GM19372 (cell line): ENCODE measurements around the gene EPHA6.
"Not testable (repeated sequence)": the region's sequence is repeated elsewhere in the genome, so short reads cannot be mapped to it uniquely, and the experiment has no call there.

Source experiments
- ATAC-seq: cut with Tn5 transposase; IDR thresholded peaks from one replicate; pipeline ENCODE4 v1.9.1; 2021; ENCODE audit warnings: mild to moderate bottlenecking, low read depth, moderate library complexity; ENCODE audit not compliant: unreplicated experiment

The EPHA6 gene

DNA sequence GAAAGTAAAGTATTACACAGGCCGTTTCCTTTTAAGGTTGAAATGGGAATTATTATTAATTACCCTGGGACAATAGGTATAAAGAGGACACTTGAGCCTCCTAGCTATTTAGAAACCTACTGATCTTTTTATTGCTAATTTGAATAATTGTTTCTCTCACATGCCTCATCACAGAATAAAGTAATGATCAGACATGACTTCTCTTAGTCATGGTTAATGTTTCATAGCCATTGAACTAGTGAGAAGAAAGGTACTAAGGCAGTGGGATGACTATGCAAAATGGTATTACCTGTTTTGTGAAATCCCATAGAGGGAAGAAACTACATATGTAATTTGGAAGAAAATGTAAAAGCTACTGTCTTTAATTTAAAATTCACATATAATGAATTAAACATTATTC lies 85.6 kb downstream of the EPHA6 start:
- ATAC-seq: no peak

DNA sequence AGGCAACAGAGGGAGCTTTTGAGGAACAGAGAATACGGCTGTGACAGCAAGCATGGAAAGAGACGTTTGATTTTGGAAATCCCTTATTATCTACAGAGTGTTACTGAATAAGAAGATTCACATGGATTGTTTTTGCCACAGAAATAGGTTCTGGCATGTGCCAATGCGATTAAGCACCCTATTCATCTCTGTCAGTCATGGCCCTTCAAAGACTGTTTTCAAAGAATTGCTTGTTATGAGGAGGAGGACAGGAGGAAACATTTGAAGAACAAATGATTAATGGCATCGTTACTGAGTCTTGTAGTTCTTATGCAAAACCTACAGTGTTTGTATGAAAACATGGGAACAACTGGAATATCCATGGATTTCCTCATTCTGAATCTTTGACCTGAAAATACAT lies 86.2 kb downstream of the EPHA6 start:
- ATAC-seq: no peak

DNA sequence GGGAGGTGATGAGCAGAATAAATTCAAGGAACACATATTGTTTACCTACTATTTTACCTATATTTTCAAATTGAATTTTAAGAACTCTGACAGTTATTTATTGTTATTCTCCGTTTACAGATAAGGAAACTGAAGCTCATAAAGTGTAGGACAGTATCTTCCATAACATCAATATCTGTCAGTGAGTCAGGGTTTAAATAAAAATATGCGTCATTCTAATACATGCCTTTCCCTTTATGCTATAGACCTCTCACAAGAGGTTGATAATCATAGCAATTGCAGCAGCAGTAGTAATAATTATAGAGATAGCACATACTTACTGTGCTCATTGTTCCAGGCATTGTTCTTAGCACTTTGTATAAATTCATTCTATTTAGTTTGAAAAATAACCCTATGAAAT lies 101.1 kb downstream of the EPHA6 start:
- no peak for ATAC-seq

- ATAC-seq: no peak
Observed at GRCh38 chr3:96931119-96931862, 116.9 kb downstream of the EPHA6 start.

- ATAC-seq: not testable (repeated sequence)
Observed at GRCh38 chr3:96942131-96942530, 127.7 kb downstream of the EPHA6 start.

DNA sequence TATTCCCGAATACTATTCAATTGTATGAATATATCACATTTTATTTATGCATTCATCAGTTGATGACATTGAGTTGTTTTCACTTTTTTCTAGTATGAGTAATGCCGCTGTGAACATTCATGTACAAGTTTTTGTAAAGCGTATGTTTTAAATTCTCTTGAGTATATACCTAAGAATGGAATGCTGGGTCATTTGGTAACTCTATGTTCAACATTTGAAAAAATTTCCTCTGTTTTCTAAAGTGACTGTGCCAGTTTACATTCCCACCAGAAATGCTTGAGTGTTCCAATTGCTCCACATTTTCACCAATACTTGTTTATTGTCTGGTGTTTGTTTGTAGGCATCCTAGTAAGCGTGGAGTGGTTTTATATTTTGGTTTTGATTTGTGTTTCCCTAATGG lies 144.5 kb downstream of the EPHA6 start:
- ATAC-seq: no peak

DNA sequence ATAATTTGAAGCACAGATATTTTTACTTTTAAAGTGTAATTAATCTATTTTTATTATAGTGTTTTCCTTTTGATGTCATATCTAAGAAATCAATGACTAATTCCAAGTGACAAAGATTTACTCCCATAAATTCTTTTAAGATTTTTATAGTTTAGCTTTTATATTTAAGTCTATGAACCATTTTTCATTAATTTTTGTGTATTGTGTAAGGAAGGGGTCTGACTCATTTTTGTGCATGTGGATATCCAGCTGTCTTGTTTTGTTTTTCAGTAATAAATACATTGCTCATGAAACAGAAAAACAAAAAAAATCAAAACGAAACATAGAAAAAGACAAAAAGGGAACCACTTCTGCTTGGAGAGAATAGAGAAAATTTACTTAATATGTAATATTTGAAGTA lies 145.1 kb downstream of the EPHA6 start:
- no peak for ATAC-seq

GRCh38 chr3:96959901-96960641 lies 145.7 kb downstream of the EPHA6 start:
- ATAC-seq: no peak

DNA sequence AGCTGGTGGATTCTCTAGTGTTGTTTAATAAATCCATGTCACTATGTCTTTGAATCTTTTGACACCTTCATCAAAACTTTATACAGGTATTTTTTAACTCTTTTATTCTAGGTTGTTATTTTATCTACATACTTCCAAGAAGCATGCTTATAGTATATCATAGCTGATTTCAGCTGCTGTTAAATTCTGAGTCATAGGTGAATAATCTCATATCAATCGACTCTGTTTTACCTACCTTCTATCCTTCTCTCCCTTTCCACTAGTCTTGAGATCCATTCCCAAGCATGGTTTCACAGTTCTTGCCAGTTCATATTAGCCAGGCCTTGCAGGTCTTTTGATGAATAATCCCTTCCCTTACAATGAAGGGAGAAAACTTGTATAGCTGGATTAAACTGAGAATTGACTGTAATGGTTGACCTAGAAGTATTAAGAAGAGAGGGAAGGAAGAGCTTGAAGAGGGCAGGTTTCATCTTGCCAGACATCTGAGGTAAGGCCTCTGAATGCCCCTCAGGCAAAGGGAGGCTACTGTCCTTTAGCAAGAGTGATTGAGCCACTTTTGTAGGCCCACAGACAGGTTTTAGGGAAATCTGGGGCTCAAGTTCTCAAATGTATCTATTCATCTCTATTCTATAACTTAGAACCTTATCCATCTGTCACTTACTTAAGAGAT lies 146.4 kb downstream of the EPHA6 start:
- ATAC-seq: no peak

DNA sequence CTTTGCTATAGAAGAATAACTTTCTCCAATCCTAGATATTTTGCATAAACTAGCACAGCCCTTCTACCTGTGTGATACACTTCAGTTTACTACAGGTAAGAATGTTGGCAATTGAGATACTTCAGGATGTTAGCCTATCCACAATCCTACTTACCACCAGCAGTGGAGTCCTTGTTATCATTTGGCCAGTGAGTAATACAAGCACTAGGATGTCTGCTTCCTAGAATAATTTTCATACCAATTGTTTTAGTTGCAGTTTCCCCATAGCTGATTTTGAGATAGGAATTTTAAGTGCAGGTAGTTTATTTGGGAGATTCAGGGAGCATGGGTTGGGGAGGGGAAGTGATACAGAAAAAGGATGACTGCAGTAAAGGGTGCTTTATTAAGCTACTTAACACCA lies 147.2 kb downstream of the EPHA6 start:
- no peak for ATAC-seq

- ATAC-seq: no peak
Observed at GRCh38 chr3:96966181-96966929, 152.0 kb downstream of the EPHA6 start.

- ATAC-seq: no peak
Observed at GRCh38 chr3:96970211-96970610, 155.8 kb downstream of the EPHA6 start.

- no peak for ATAC-seq
Observed at GRCh38 chr3:96977671-96978070, 163.3 kb downstream of the EPHA6 start.

- not testable (repeated sequence) for ATAC-seq
Observed at GRCh38 chr3:96983716-96984115, 169.3 kb downstream of the EPHA6 start.

- no peak for ATAC-seq
Observed at GRCh38 chr3:96986241-96986640, 171.8 kb downstream of the EPHA6 start.

DNA sequence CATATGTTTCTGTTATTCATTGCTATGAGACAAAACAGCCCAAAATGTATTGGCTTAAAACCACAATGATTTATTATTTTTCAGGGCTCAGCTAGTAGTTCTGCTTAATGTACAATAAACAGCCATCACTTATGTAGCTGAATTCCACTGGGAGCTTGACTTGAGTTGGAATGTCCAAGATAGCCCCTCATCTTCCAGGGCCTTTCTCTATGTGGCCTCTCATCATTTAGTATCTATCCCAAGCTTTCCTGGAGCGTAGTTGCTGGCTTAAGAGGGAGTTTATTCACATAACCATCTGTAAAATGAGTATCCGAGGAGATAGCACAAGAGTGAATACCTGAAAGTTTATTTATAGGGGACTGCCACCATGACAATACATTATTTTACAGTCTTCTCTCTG lies 176.8 kb downstream of the EPHA6 start:
- ATAC-seq: no peak

- ATAC-seq: no peak
Observed at GRCh38 chr3:96991800-96992365, 177.5 kb downstream of the EPHA6 start.

DNA sequence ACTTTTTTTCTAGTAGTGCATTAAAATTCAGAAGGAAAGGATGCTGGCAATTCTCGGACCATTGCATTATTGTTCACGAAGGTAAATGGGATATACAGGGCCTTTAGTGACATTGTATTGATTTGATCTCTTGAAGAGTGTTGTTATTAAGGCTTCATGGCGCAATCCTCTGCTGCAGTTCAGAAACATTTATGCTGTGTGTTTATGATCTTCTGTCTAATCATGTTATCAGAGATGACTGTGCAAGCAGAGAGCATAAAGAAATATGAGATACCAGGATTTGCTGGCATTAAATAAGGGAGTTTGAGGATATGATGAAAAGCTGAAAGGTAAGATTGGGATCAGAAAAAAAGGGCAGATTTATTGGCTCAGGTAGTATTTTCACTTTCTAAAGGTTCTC lies 180.6 kb downstream of the EPHA6 start:
- no peak for ATAC-seq

DNA sequence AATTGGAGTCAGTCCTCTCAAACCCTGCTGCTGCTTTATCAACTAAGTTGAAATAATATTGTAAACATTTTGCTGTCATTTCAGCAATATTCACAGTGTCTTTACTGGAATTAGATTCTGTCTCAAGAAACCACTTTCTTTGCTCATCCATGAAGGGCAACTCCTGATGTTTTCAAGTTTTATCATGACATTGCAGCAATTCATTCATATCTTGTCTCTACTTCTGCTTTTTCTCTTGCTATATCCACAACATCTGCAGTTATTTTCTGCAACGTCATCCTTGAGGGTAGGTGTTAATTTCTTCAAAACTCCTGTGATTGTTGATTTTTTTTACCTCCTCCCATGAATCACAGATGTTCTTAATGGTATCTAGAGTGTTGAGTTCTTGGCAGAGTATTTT lies 181.6 kb downstream of the EPHA6 start:
- ATAC-seq: no peak

DNA sequence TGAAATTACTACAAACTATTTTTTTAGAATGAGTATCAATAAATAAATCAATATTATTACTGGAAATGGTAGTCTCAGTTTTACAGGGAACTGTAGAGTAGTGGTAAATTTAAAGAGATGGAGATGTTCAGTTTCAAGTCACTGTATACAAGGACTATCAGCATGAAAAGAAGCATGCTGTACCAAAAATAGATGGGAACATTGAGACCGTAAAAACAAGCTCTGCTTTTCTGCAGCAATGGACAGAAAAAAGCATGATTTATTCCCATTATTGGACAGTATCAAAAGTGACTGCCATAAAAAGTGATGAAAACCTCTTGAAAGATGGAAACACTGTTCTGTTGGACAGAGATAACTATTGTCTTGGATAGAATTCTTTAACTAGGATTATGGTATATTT lies 187.2 kb downstream of the EPHA6 start:
- no peak for ATAC-seq
